GM13976 (cell line): ENCODE data around the gene PRR18.

Source experiments
- DNase-seq: peaks from one replicate; pipeline ENCODE4 v3.0.0; 2012; ENCODE audit warnings: low spot score
- CTCF ChIP-seq: IDR thresholded peaks from 2 replicates; pipeline ENCODE4 v1.5.1; 2012; ENCODE audit warnings: borderline replicate concordance, mild to moderate bottlenecking; ENCODE audit not compliant: insufficient read depth; ENCODE audit errors: extremely low read depth, missing control alignments, control extremely low read depth
- in situ Hi-C: fragments of 300-500 bp; cut with MboI; formaldehyde crosslinking; loops from one replicate; pipeline ENCODE4 v1.12.0; 2022; ENCODE audit warnings: low sequenced_read_pairs, mixed read lengths, inconsistent platforms; ENCODE audit not compliant: unreplicated experiment

Gene PRR18

GRCh38 chr6:166314454-166314853 is 6.3 kb upstream of the PRR18 start:
- TF ChIP-seq CTCF, result no peak
- in situ Hi-C loops, result no loop called here
- no peak for DNase-seq

- in situ Hi-C loops, result no loop called here
- DNase-seq, result peak; percentile 80
- TF ChIP-seq CTCF, result peak; percentile 83
Measured at GRCh38 chr6:166313255-166314070, 5.3 kb upstream of the PRR18 start.

GRCh38 chr6:166312832-166313231 is 4.6 kb upstream of the PRR18 start:
- TF ChIP-seq CTCF, result no peak
- in situ Hi-C loops, result no loop called here
- no peak for DNase-seq

GRCh38 chr6:166310634-166311033 is 2.4 kb upstream of the PRR18 start:
- in situ Hi-C loops, result no loop called here
- TF ChIP-seq CTCF, result no peak
- no peak for DNase-seq

GRCh38 chr6:166309977-166310376 is 1.8 kb upstream of the PRR18 start:
- in situ Hi-C loops, result no loop called here
- no peak for DNase-seq
- TF ChIP-seq CTCF, result no peak

- no peak for TF ChIP-seq CTCF
- in situ Hi-C loops, result no loop called here
- no peak for DNase-seq
Measured at GRCh38 chr6:166308769-166309589, 787 bp upstream of the PRR18 start.
